Natural killer cell (primary cell): ENCODE data around the gene NCMAP. TPM values are rescaled to one million over a fixed set of nuclear protein-coding genes. Genes with fewer than 3 reads are reported as not detected.

Experiments
- ATAC-seq, 3 donors: fragments of 150-1000 bp in 2 of 3; fragments of 200-7000 bp in 1 of 3; cut with Tn5 transposase; 1 replicate in 1 of 3; 2 replicates in 2 of 3; pipeline ENCODE4 v1.10.0; 2021; ENCODE audit warnings: mild to moderate bottlenecking in 2 of 3, moderate library complexity in 2 of 3
- DNase-seq, 2 donors: peaks; one replicate each; pipeline versions ENCODE4 v3.0.0 to v3.0.0-alpha.2; 2013 to 2021; ENCODE audit warnings: mixed read lengths in 1 of 2
- H3K27ac ChIP-seq: one replicate; pipeline ENCODE4 v1.5.1; 2013; ENCODE audit warnings: mild to moderate bottlenecking, low read length
- H3K27me3 ChIP-seq: one replicate; pipeline ENCODE4 v1.6.1; 2013; ENCODE audit warnings: low read length; ENCODE audit not compliant: control insufficient read depth, insufficient read depth
- H3K36me3 ChIP-seq: one replicate; pipeline ENCODE4 v1.6.1; 2013; ENCODE audit warnings: low read length; ENCODE audit not compliant: control insufficient read depth, insufficient read depth
- H3K4me1 ChIP-seq: one replicate; pipeline ENCODE4 v1.6.1; 2013; ENCODE audit warnings: low read length; ENCODE audit not compliant: control insufficient read depth, insufficient read depth
- H3K4me3 ChIP-seq: one replicate; pipeline ENCODE4 v1.5.1; 2013; ENCODE audit warnings: low read length
- H3K9me3 ChIP-seq: one replicate; pipeline ENCODE4 v1.6.1; 2013; ENCODE audit warnings: low read length; ENCODE audit not compliant: control insufficient read depth, insufficient read depth
- H3K27ac Mint-ChIP-seq, 2 donors: one replicate each; pipeline ENCODE4 v1.8.0; 2022; ENCODE audit warnings: mild to moderate bottlenecking in 2 of 2, mixed read lengths in 2 of 2, moderate library complexity in 1 of 2
- H3K27me3 Mint-ChIP-seq, 2 donors: one replicate each; pipeline ENCODE4 v1.8.0; 2022; ENCODE audit warnings: low read depth in 2 of 2, mixed read lengths in 2 of 2
- H3K36me3 Mint-ChIP-seq: one replicate; pipeline ENCODE4 v1.8.0; 2022; ENCODE audit warnings: mixed read lengths
- H3K4me1 Mint-ChIP-seq, 2 donors: one replicate each; pipeline ENCODE4 v1.8.0; 2022; ENCODE audit warnings: mixed read lengths in 2 of 2
- H3K4me3 Mint-ChIP-seq: one replicate; pipeline ENCODE4 v1.8.0; 2022; ENCODE audit warnings: mild to moderate bottlenecking, moderate library complexity, mixed read lengths
- H3K9me3 Mint-ChIP-seq, 2 donors: one replicate each; pipeline ENCODE4 v1.8.0; 2022; ENCODE audit warnings: mixed read lengths in 2 of 2
- WGBS: methylation state at CpG from one replicate; pipeline ENCODE4 v1.1.7; 2013; ENCODE audit warnings: missing lambda C conversion rate; ENCODE audit not compliant: insufficient coverage; 5-methylcytosine and 5-hydroxymethylcytosine counted together
- intact Hi-C: fragments of 100-400 bp; cut with micrococcal nuclease; formaldehyde crosslinking; loops from one replicate; pipeline ENCODE4 v1.14.2; 2022
- total RNA-seq, 4 donors: library from RNA; stranded (reverse); fragments of 120-200 nt in 1 of 4; gene quantifications; one replicate each; pipeline versions ENCODE4 v1.2.3 to v1.2.4, GENCODE V29; 2013 to 2022
- TF ChIP-seq, protein P1 (sequence below): fragments of 200-600 bp; IDR thresholded peaks from one replicate; pipeline ENCODE4 v1.8.0; 2022; ENCODE audit warnings: antibody characterized with exemption

NCMAP gene
- total RNA-seq, 3 donors from 2014 or later (not counting 1 experiment from before 2014, with no cell fraction given): not detected

DNA sequence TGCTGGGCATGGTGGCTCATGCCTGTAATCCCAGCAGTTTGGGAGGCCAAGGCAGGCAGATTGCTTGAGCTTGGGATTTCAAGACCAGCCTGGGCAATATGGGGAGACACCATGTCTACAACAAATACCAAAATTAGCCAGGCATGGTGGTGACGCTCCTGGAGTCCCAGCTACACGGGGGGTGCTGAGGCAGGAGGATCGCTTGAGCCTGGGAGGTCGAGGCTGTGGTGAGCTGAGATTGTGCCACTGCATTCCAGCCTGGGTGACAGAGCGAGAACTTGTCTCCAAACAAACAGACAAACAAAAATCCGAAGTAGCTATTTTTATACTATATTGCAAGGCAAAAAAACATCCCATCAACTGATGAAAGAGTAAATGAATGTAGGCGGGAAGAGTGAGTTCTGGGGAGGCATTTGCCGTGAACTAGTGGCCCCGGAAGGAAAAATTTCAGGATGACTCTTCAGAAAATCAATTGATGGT lies 40.6 kb downstream of the NCMAP start:
- ATAC-seq (no peak), DNase-seq (no peak)
- H3K4me1 Mint-ChIP-seq: no peaks in the 10 kb centered on the region
- WGBS: 87% methylated on average over 8 of the region's 9 CpGs
- H3K36me3 ChIP-seq: no peaks in the 10 kb centered on the region
- no peaks in the 10 kb centered on the region for H3K36me3 Mint-ChIP-seq
- H3K27me3 ChIP-seq: no peaks in the 10 kb centered on the region
- intact Hi-C loops: no loop called here
- no peak overlapping the region for H3K4me3 ChIP-seq
- H3K27me3 Mint-ChIP-seq: peaks cover 9% of the 10 kb centered on the region in 2 donors
- H3K4me3 Mint-ChIP-seq: no peak overlapping the region
- no peaks in the 10 kb centered on the region for H3K4me1 ChIP-seq
- no peak overlapping the region for H3K27ac Mint-ChIP-seq
- TF ChIP-seq, protein P1, sequence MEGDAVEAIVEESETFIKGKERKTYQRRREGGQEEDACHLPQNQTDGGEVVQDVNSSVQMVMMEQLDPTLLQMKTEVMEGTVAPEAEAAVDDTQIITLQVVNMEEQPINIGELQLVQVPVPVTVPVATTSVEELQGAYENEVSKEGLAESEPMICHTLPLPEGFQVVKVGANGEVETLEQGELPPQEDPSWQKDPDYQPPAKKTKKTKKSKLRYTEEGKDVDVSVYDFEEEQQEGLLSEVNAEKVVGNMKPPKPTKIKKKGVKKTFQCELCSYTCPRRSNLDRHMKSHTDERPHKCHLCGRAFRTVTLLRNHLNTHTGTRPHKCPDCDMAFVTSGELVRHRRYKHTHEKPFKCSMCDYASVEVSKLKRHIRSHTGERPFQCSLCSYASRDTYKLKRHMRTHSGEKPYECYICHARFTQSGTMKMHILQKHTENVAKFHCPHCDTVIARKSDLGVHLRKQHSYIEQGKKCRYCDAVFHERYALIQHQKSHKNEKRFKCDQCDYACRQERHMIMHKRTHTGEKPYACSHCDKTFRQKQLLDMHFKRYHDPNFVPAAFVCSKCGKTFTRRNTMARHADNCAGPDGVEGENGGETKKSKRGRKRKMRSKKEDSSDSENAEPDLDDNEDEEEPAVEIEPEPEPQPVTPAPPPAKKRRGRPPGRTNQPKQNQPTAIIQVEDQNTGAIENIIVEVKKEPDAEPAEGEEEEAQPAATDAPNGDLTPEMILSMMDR: no peak
- no peaks in the 10 kb centered on the region for H3K9me3 Mint-ChIP-seq
- H3K27ac ChIP-seq: no peak overlapping the region
- H3K9me3 ChIP-seq: no peaks in the 10 kb centered on the region

DNA sequence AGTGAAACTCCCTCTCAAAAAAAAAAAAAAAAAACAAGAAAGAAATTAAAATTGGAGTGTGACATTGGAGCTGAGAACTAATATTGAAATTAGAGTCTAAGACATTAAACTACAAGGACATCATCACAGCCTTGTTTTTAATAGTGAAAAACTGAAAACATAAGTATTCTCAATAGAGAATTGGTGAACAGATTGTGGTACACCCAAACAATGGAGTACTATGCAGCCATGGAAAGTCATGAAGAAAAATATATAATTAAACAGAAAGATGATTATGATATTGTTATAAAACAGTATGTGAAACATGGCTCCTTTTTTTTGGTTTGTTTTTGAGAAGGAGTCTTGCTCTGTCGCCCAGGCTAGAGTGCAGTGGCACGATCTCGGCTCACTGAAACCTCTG lies 43.4 kb downstream of the NCMAP start:
- Mint-ChIP-seq H3K27me3 (peaks cover 6 to 9% of the 10 kb centered on the region in 2 donors), H3K36me3 (no peaks in the 10 kb centered on the region), H3K4me3 (no peak overlapping the region), H3K9me3 (no peaks in the 10 kb centered on the region), H3K4me1 (no peaks in the 10 kb centered on the region), H3K27ac (no peak overlapping the region)
- ATAC-seq (no peak), DNase-seq (no peak)
- Histone ChIP-seq H3K4me3 (no peak overlapping the region), H3K27me3 (no peaks in the 10 kb centered on the region), H3K36me3 (no peaks in the 10 kb centered on the region), H3K9me3 (no peaks in the 10 kb centered on the region), H3K4me1 (no peaks in the 10 kb centered on the region), H3K27ac (no peak overlapping the region)
- TF ChIP-seq, protein P1: no peak
- intact Hi-C loops: no loop called here
- WGBS: 100% methylated on average over 2 of the region's 3 CpGs

DNA sequence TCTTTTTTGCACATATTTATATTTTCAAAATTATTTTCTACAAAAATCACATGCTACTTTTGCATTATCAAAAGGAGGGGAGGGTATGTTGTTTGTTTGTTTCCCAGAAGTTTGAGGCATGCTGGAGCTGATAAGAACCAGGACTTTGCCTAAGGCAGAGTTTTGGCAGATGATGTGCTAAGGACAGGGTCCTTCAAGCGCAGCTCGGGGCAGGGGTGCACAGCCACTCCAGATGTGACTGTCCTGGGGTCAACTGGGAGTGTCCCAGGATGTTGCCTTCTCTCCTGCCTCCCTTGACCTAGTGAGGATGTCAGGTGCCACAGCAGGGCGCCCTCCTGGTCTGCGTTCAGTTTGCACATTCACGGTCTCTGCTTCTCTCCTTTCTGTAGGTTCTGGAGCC lies 44.7 kb downstream of the NCMAP start:
- Mint-ChIP-seq H3K9me3 (no peaks in the 10 kb centered on the region), H3K4me1 (no peaks in the 10 kb centered on the region), H3K36me3 (no peaks in the 10 kb centered on the region), H3K4me3 (no peak overlapping the region), H3K27me3 (peaks cover 0 to 11% of the 10 kb centered on the region in 2 donors), H3K27ac (no peak overlapping the region)
- intact Hi-C loops: no loop called here
- H3K27me3 ChIP-seq: no peaks in the 10 kb centered on the region
- H3K27ac ChIP-seq: no peak overlapping the region
- ATAC-seq: no peak
- no peaks in the 10 kb centered on the region for H3K36me3 ChIP-seq
- no peaks in the 10 kb centered on the region for H3K9me3 ChIP-seq
- no peaks in the 10 kb centered on the region for H3K4me1 ChIP-seq
- WGBS: 90% methylated on average over 5 of the region's 5 CpGs
- DNase-seq: no peak
- no peak overlapping the region for H3K4me3 ChIP-seq
- TF ChIP-seq, protein P1: no peak
